ENCODE data around the gene RIMBP3C.
"Not testable (repeated sequence)": the region's sequence is repeated elsewhere in the genome, so short reads cannot be mapped to it uniquely, and the experiment has no call there.

RIMBP3C gene

GRCh38 chr22:21567456-21568346, 16.4 kb upstream of the RIMBP3C start, which contains the start of gene UBE2L3:
UBE2L3 (plus strand) TSS chr22:21567714; CDS start chr22:21567745, 31 bp downstream.
- Mint-ChIP-seq H3K27ac (peak within 1 kb of the TSS; percentile 94 to 96), H3K27me3 (no peaks in the 10 kb centered on the region), H3K4me3 (peak within 1 kb of the TSS; percentile 88 to 90), H3K36me3 (ENCODE audit: insufficient read depth) (peaks cover 18% of the 10 kb centered on the region), H3K4me1 (ENCODE audit: low read depth in 2 of 2) (peaks cover 33 to 43% of the 10 kb centered on the region in 2 donors), H3K9me3 (no peaks in the 10 kb centered on the region)
- DNase-seq (peak; percentile 73 to 82 (median 76)), ATAC-seq (replicated peaks) (peak; percentile 81)

GRCh38 chr22:21564411-21564810, 13.2 kb upstream of the RIMBP3C start:
- ATAC-seq (replicated peaks) (no peak), DNase-seq (no peak)
- Mint-ChIP-seq H3K4me1 (ENCODE audit: low read depth in 2 of 2) (peaks cover 7 to 12% of the 10 kb centered on the region in 2 donors), H3K27me3 (no peaks in the 10 kb centered on the region), H3K27ac (no peak overlapping the region), H3K36me3 (ENCODE audit: insufficient read depth) (peaks cover 9% of the 10 kb centered on the region), H3K9me3 (no peaks in the 10 kb centered on the region), H3K4me3 (no peak overlapping the region)

- Mint-ChIP-seq H3K27me3 (no peaks in the 10 kb centered on the region), H3K4me3 (no peak overlapping the region), H3K27ac (no peak overlapping the region), H3K4me1 (ENCODE audit: low read depth in 2 of 2) (peaks cover 5 to 8% of the 10 kb centered on the region in 2 donors), H3K36me3 (ENCODE audit: insufficient read depth) (peaks cover 9% of the 10 kb centered on the region), H3K9me3 (no peaks in the 10 kb centered on the region)
- DNase-seq (no peak), ATAC-seq (replicated peaks) (no peak)
These were observed 12.7 kb upstream of the RIMBP3C start for GRCh38 chr22:21563912-21564311.

GRCh38 chr22:21560657-21561056, 9.4 kb upstream of the RIMBP3C start:
- not testable (repeated sequence) for H3K27me3 Mint-ChIP-seq; H3K36me3 Mint-ChIP-seq (ENCODE audit: insufficient read depth); DNase-seq; H3K9me3 Mint-ChIP-seq; H3K27ac Mint-ChIP-seq; H3K4me1 Mint-ChIP-seq (ENCODE audit: low read depth in 2 of 2); ATAC-seq (replicated peaks); H3K4me3 Mint-ChIP-seq

GRCh38 chr22:21559345-21560125, 8.3 kb upstream of the RIMBP3C start:
- H3K36me3 Mint-ChIP-seq (ENCODE audit: insufficient read depth); H3K27ac Mint-ChIP-seq; H3K27me3 Mint-ChIP-seq; H3K4me1 Mint-ChIP-seq (ENCODE audit: low read depth in 2 of 2); DNase-seq; ATAC-seq (replicated peaks); H3K4me3 Mint-ChIP-seq; H3K9me3 Mint-ChIP-seq: not testable (repeated sequence)

- not testable (repeated sequence) for H3K27me3 Mint-ChIP-seq; DNase-seq; H3K4me1 Mint-ChIP-seq (ENCODE audit: low read depth in 2 of 2); H3K27ac Mint-ChIP-seq; H3K9me3 Mint-ChIP-seq; ATAC-seq (replicated peaks); H3K36me3 Mint-ChIP-seq (ENCODE audit: insufficient read depth); H3K4me3 Mint-ChIP-seq
These were observed 598 bp downstream of the RIMBP3C start for GRCh38 chr22:21550678-21551047.

GRCh38 chr22:21550008-21550677, 1.1 kb downstream of the RIMBP3C start:
- not testable (repeated sequence) for H3K36me3 Mint-ChIP-seq (ENCODE audit: insufficient read depth); H3K27ac Mint-ChIP-seq
- peak; percentile 68 for ATAC-seq (replicated peaks)

GRCh38 chr22:21549558-21549957, 1.7 kb downstream of the RIMBP3C start:
- H3K36me3 Mint-ChIP-seq (ENCODE audit: insufficient read depth); H3K9me3 Mint-ChIP-seq; H3K4me3 Mint-ChIP-seq; H3K4me1 Mint-ChIP-seq (ENCODE audit: low read depth in 2 of 2); H3K27me3 Mint-ChIP-seq; DNase-seq; H3K27ac Mint-ChIP-seq: not testable (repeated sequence)
- ATAC-seq (replicated peaks), result peak; percentile 79

More at GRCh38 chr22:21550008-21550677, 1.1 kb downstream of the RIMBP3C start:
- not testable (repeated sequence) for DNase-seq; H3K4me1 Mint-ChIP-seq (ENCODE audit: low read depth in 2 of 2); H3K27me3 Mint-ChIP-seq; H3K9me3 Mint-ChIP-seq; H3K4me3 Mint-ChIP-seq

GRCh38 chr22:21544432-21545322, 6.6 kb downstream of the RIMBP3C start:
- not testable (repeated sequence) for H3K4me3 Mint-ChIP-seq; H3K36me3 Mint-ChIP-seq (ENCODE audit: insufficient read depth); ATAC-seq (replicated peaks); H3K27me3 Mint-ChIP-seq; H3K4me1 Mint-ChIP-seq (ENCODE audit: low read depth in 2 of 2); H3K9me3 Mint-ChIP-seq; H3K27ac Mint-ChIP-seq; DNase-seq

GRCh38 chr22:21539862-21540261, 11.4 kb downstream of the RIMBP3C start:
- not testable (repeated sequence) for H3K36me3 Mint-ChIP-seq (ENCODE audit: insufficient read depth); H3K9me3 Mint-ChIP-seq

GRCh38 chr22:21532863-21533648, 18.2 kb downstream of the RIMBP3C start:
- not testable (repeated sequence) for H3K4me3 Mint-ChIP-seq; H3K4me1 Mint-ChIP-seq (ENCODE audit: low read depth in 2 of 2); ATAC-seq (replicated peaks); H3K27ac Mint-ChIP-seq; DNase-seq; H3K36me3 Mint-ChIP-seq (ENCODE audit: insufficient read depth); H3K9me3 Mint-ChIP-seq; H3K27me3 Mint-ChIP-seq

More at GRCh38 chr22:21539862-21540261, 11.4 kb downstream of the RIMBP3C start:
- H3K27me3 Mint-ChIP-seq; H3K27ac Mint-ChIP-seq; H3K4me3 Mint-ChIP-seq; ATAC-seq (replicated peaks); DNase-seq; H3K4me1 Mint-ChIP-seq (ENCODE audit: low read depth in 2 of 2): not testable (repeated sequence)

GRCh38 chr22:21531525-21531924, 19.7 kb downstream of the RIMBP3C start:
- ATAC-seq (replicated peaks); H3K36me3 Mint-ChIP-seq (ENCODE audit: insufficient read depth); H3K9me3 Mint-ChIP-seq; H3K4me3 Mint-ChIP-seq; H3K27me3 Mint-ChIP-seq; DNase-seq; H3K27ac Mint-ChIP-seq; H3K4me1 Mint-ChIP-seq (ENCODE audit: low read depth in 2 of 2): not testable (repeated sequence)
